PC-9 (cell line): Measurements from ENCODE around the gene OR5AS1.

ENCODE experiments used
- CTCF ChIP-seq: fragments of 200-600 bp; sonication (generic); conservative IDR thresholded peaks from 2 replicates; pipeline ENCODE4 v1.6.1; 2017; ENCODE audit warnings: mixed run types, antibody characterized with exemption, mild to moderate bottlenecking, moderate library complexity
- EZH2 ChIP-seq: fragments of 200-600 bp; sonication (generic); IDR thresholded peaks from 2 replicates; pipeline ENCODE4 v1.8.0; 2017; ENCODE audit warnings: antibody characterized with exemption, low read depth

GRCh38 chr11:56049487-56049886 is 22.0 kb downstream of the OR5AS1 start:
- TF ChIP-seq CTCF = no peak
- TF ChIP-seq EZH2 = no peak
